GM12878 (cell line): ENCODE measurements around the gene DYRK4. TPM values are rescaled to one million over a fixed set of nuclear protein-coding genes. Genes with fewer than 3 reads are reported as not detected.

Experiments
- ATAC-seq: fragments of 200-7000 bp; cut with Tn5 transposase; 3 replicates; pipeline ENCODE4 v1.9.1; 2020; ENCODE audit warnings: mild to moderate bottlenecking, moderate library complexity
- BruUV-seq: library from RNA; stranded (reverse); fragments of 400-500 nt; replicated peaks from 2 replicates; lab custom pipeline; 2021; lab: Mats Ljungman, UMichigan
- CTCF ChIA-PET: fragments of 300-600 bp; sonication (Branson Sonifier 250); formaldehyde crosslinking; extraction: SDS; loops from one replicate; lab custom pipeline; 2021; ENCODE audit warnings: inconsistent platforms; lab: Yijun Ruan, JAX
- POLR2A ChIA-PET: fragments of 350-600 bp; formaldehyde crosslinking; extraction: SDS; loops from one replicate; lab custom pipeline; 2021; ENCODE audit warnings: inconsistent platforms; lab: Charles Lee
- RAD21 ChIA-PET: fragments of 300-600 bp; sonication (Branson Sonifier 250); formaldehyde crosslinking; loops from one replicate; lab custom pipeline; 2023; ENCODE audit warnings: antibody characterized with exemption; ENCODE audit not compliant: unreplicated experiment; lab: Charles Lee
- SMC1A ChIA-PET: fragments of 300-600 bp; sonication (Branson Sonifier 250); formaldehyde crosslinking; loops from one replicate; lab custom pipeline; 2023; ENCODE audit not compliant: unreplicated experiment, uncharacterized antibody; lab: Charles Lee
- DNase-seq: peaks from one replicate; pipeline ENCODE4 v3.0.0-alpha.2; 2011; ENCODE audit warnings: low read depth, low spot score
- FAIRE-seq: peaks from 3 replicates; lab custom pipeline; 2011; peaks lifted over from hg19 to GRCh38; lab: Jason Lieb, UNC
- H2AFZ ChIP-seq: 2 replicates; pipeline ENCODE4 v1.6.0; 2011; ENCODE audit warnings: low read depth, low read length, control low read depth; ENCODE audit not compliant: control insufficient read depth
- H3K27ac ChIP-seq: 2 replicates; pipeline ENCODE4 v1.5.1; 2011; ENCODE audit warnings: control low read depth; ENCODE audit not compliant: control insufficient read depth, insufficient read depth
- H3K27me3 ChIP-seq, 2 experiments: replicated peaks in 1 of 2; 2 replicates each; pipeline versions ENCODE4 v1.6.0 to v1.6.1; 2011; ENCODE audit warnings: low read length in 1 of 2; ENCODE audit not compliant: control insufficient read depth in 2 of 2, insufficient read depth in 2 of 2
- H3K36me3 ChIP-seq, 2 experiments: 2 replicates each; pipeline ENCODE4 v1.5.1; 2011; ENCODE audit warnings: low read length in 1 of 2; ENCODE audit not compliant: control insufficient read depth in 2 of 2, insufficient read depth in 2 of 2
- H3K4me1 ChIP-seq: 2 replicates; pipeline ENCODE4 v1.6.1; 2011; ENCODE audit warnings: mild to moderate bottlenecking, low read length, moderate library complexity, mixed read lengths; ENCODE audit not compliant: control insufficient read depth, insufficient read depth
- H3K4me2 ChIP-seq: 2 replicates; pipeline ENCODE4 v1.6.0; 2011; ENCODE audit warnings: control low read depth; ENCODE audit not compliant: control insufficient read depth, insufficient read depth
- H3K4me3 ChIP-seq: fragments of 200-600 bp; sonication (generic); 2 replicates; pipeline ENCODE4 v1.5.1; 2016
- H3K79me2 ChIP-seq: 2 replicates; pipeline ENCODE4 v1.6.0; 2011; ENCODE audit warnings: low read length; ENCODE audit not compliant: control insufficient read depth, insufficient read depth
- H3K9ac ChIP-seq: 2 replicates; pipeline ENCODE4 v1.8.0; 2011; ENCODE audit warnings: low read length, control low read depth, mixed read lengths; ENCODE audit not compliant: control insufficient read depth, insufficient read depth
- H3K9me3 ChIP-seq: replicated peaks from 3 replicates; pipeline ENCODE4 v1.5.1; 2011; ENCODE audit warnings: mild to moderate bottlenecking, low read length; ENCODE audit not compliant: control insufficient read depth, insufficient read depth
- H4K20me1 ChIP-seq: 2 replicates; pipeline ENCODE4 v1.6.0; 2011; ENCODE audit not compliant: control insufficient read depth, insufficient read depth
- CBX5 ChIP-seq: sonication (generic); IDR thresholded peaks from 2 replicates; pipeline ENCODE4 v1.6.1; 2016; ENCODE audit warnings: low read depth, moderate library complexity, mild to moderate bottlenecking, inconsistent platforms
- EP300 ChIP-seq, 2 experiments: fragments of 150-350 bp in 1 of 2; IDR thresholded peaks; 2 replicates each; pipeline ENCODE4 v1.6.1; 2011 to 2012; ENCODE audit warnings: low read depth in 2 of 2, low read length in 2 of 2, borderline replicate concordance in 1 of 2, improper control_type of control experiment in 1 of 2, inconsistent platforms in 1 of 2; ENCODE audit not compliant: control insufficient read depth in 1 of 2
- NFXL1 ChIP-seq: fragments of 450-650 bp; IDR thresholded peaks from 2 replicates; pipeline ENCODE4 v1.6.1; 2017; ENCODE audit warnings: antibody characterized with exemption, mild to moderate bottlenecking, borderline replicate concordance
- SIX5 ChIP-seq: IDR thresholded peaks from 2 replicates; pipeline ENCODE4 v1.6.1; 2011; ENCODE audit warnings: mild to moderate bottlenecking, low read depth, low read length, moderate library complexity; ENCODE audit not compliant: severe bottlenecking
- SUPT20H ChIP-seq: IDR thresholded peaks from 2 replicates; pipeline ENCODE4 v1.6.1; 2011; ENCODE audit warnings: low read depth, mild to moderate bottlenecking, low read length, moderate library complexity, borderline replicate concordance; ENCODE audit not compliant: control insufficient read depth
- ZNF274 ChIP-seq: IDR thresholded peaks from one replicate; pipeline ENCODE4 v1.8.0; 2011; ENCODE audit not compliant: insufficient read length, insufficient read depth
- whole genome bisulfite sequencing: methylation state at CpG from one replicate; pipeline ENCODE4 v1.1.6; 2016; ENCODE audit warnings: low lambda C conversion rate; ENCODE audit not compliant: insufficient replicate concordance, insufficient coverage; ENCODE audit errors: missing lambda C conversion rate; 5-methylcytosine and 5-hydroxymethylcytosine counted together
- in situ Hi-C: fragments of 300-500 bp; cut with MboI; formaldehyde crosslinking; loops from 9 replicates; pipeline ENCODE4 v1.14.3; 2018; ENCODE audit warnings: mixed read lengths
- intact Hi-C: fragments of 100-400 bp; cut with micrococcal nuclease; formaldehyde crosslinking; loops from one replicate; pipeline ENCODE4 v1.14.2; 2022; ENCODE audit not compliant: unreplicated experiment
- polyA plus RNA-seq, 11 experiments: library from polyadenylated mRNA; depleted of rRNA in 4 of 11; unstranded in 6 of 11; stranded (reverse) in 5 of 11; fragments of >200 nt; fragmentation: Nextera tagmentation in 4 of 11; fragmentation: Illumina TruSeq in 1 of 11; extraction: Ambion mirVana in 4 of 11; extraction: Trizol in 1 of 11; gene quantifications; 1 replicate in 1 of 11; 2 replicates in 10 of 11; pipeline versions ENCODE4 v1.2.1 to v1.2.3, GENCODE V29; 2011 to 2016; ENCODE audit warnings: inconsistent platforms in 2 of 11, missing spikeins in 2 of 11, low read depth in 1 of 11
- total RNA-seq, 4 experiments: library from RNA; depleted of rRNA in 3 of 4; stranded (reverse); fragments of >200 nt in 3 of 4; fragmentation: Illumina TruSeq in 1 of 4; extraction: Trizol in 1 of 4; gene quantifications; 2 replicates each; pipeline versions ENCODE4 v1.2.1 to v1.2.3, GENCODE V29; 2013 to 2021
- TF ChIP-seq, protein P1 (sequence below): IDR thresholded peaks from 2 replicates; pipeline ENCODE4 v1.6.1; 2011; ENCODE audit warnings: borderline replicate concordance, low read depth, mild to moderate bottlenecking, moderate library complexity, low read length; ENCODE audit not compliant: insufficient read depth, poor library complexity, severe bottlenecking
- TF ChIP-seq, protein P2 (sequence below): fragments of 450-650 bp; IDR thresholded peaks from 2 replicates; pipeline ENCODE4 v1.6.1; 2014; ENCODE audit warnings: mild to moderate bottlenecking

Gene DYRK4
- total and polyA plus RNA-seq, 10 of the 15 experiments (the other 5 are each of a cell fraction or from before 2014, with no cell fraction given), result 30.8 to 66.7 (median 46.8) TPM

- TF ChIP-seq NFXL1 (no peak), SUPT20H (no peak), SIX5 (no peak), CBX5 (no peak), ZNF274 (no peak), EP300 (IDR thresholded peaks at IDR 0.05; ENCODE audit: borderline replicate concordance in 1 of 2, control insufficient read depth in 1 of 2, low read depth in 2 of 2, low read length in 2 of 2) (no peak)
- TF ChIP-seq, protein P1, sequence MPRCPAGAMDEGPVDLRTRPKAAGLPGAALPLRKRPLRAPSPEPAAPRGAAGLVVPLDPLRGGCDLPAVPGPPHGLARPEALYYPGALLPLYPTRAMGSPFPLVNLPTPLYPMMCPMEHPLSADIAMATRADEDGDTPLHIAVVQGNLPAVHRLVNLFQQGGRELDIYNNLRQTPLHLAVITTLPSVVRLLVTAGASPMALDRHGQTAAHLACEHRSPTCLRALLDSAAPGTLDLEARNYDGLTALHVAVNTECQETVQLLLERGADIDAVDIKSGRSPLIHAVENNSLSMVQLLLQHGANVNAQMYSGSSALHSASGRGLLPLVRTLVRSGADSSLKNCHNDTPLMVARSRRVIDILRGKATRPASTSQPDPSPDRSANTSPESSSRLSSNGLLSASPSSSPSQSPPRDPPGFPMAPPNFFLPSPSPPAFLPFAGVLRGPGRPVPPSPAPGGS, result peak; percentile 34
- TF ChIP-seq, protein P2, sequence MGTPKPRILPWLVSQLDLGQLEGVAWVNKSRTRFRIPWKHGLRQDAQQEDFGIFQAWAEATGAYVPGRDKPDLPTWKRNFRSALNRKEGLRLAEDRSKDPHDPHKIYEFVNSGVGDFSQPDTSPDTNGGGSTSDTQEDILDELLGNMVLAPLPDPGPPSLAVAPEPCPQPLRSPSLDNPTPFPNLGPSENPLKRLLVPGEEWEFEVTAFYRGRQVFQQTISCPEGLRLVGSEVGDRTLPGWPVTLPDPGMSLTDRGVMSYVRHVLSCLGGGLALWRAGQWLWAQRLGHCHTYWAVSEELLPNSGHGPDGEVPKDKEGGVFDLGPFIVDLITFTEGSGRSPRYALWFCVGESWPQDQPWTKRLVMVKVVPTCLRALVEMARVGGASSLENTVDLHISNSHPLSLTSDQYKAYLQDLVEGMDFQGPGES, result no peak
- TF ChIP-seq, all 136 proteins: peak for 1
- ChIA-PET SMC1A (no interaction called here), CTCF (interaction anchor here (1.4 kb wide), 1 partner anchor 18 kb away, joined by 4 read pairs; no protein-coding TSS in a partner anchor), RAD21 (no interaction called here), POLR2A (no interaction called here)
- H3K36me3 ChIP-seq, result no peaks in the 10 kb centered on the region
- H3K4me3 ChIP-seq, result no peak overlapping the region
- H3K9me3 ChIP-seq, result no peaks in the 10 kb centered on the region
- FAIRE-seq (no peak), DNase-seq (no peak), ATAC-seq (no peak)
- no TSS peak for BruUV-seq
- WGBS, result 60% methylated on average over 5 of the region's 5 CpGs
- in situ Hi-C loops (no loop called here), intact Hi-C loops (no loop called here)
- no peaks in the 10 kb centered on the region for H3K4me1 ChIP-seq
- no peak overlapping the region for H3K4me2 ChIP-seq
- no peaks in the 10 kb centered on the region for H3K79me2 ChIP-seq
- H3K27me3 ChIP-seq, result no peaks in the 10 kb centered on the region
- no peaks in the 10 kb centered on the region for H4K20me1 ChIP-seq
- no peak overlapping the region for H3K9ac ChIP-seq
- no peak overlapping the region for H2AFZ ChIP-seq
- no peak overlapping the region for H3K27ac ChIP-seq
These were observed 24.5 kb downstream of the DYRK4 start for GRCh38 chr12:4586500-4586899.
